NT2/D1 (cell line): ENCODE results near the gene MAS1.
"Not testable (repeated sequence)": the region's sequence is repeated elsewhere in the genome, so short reads cannot be mapped to it uniquely, and the experiment has no call there.

Experiments used
- DNase-seq: peaks from one replicate; pipeline ENCODE4 v3.0.0-alpha.2; 2011; ENCODE audit warnings: low read depth, low spot score
- H3K27me3 ChIP-seq: 2 replicates; pipeline ENCODE4 v1.6.0; 2011; ENCODE audit warnings: mild to moderate bottlenecking; ENCODE audit not compliant: insufficient read length, insufficient read depth
- H3K36me3 ChIP-seq: 2 replicates; pipeline ENCODE4 v1.6.1; 2011; ENCODE audit warnings: mild to moderate bottlenecking, low read length, mixed read lengths; ENCODE audit not compliant: insufficient read depth, insufficient read length
- H3K4me1 ChIP-seq: 2 replicates; pipeline ENCODE4 v1.5.1; 2011; ENCODE audit not compliant: insufficient read depth, insufficient read length
- H3K4me3 ChIP-seq: 2 replicates; pipeline ENCODE4 v1.5.1; 2011; ENCODE audit warnings: low read depth; ENCODE audit not compliant: insufficient read length
- H3K9ac ChIP-seq: 2 replicates; pipeline ENCODE4 v1.6.0; 2011; ENCODE audit warnings: low read depth; ENCODE audit not compliant: insufficient read length
- H3K9me3 ChIP-seq: 2 replicates; pipeline ENCODE4 v1.5.1; 2011; ENCODE audit warnings: mild to moderate bottlenecking, low read length; ENCODE audit not compliant: insufficient read depth
- SUZ12 ChIP-seq: IDR thresholded peaks from 2 replicates; pipeline ENCODE4 v1.6.1; 2011; ENCODE audit not compliant: insufficient read length, insufficient read depth; ENCODE audit errors: extremely low read depth
- YY1 ChIP-seq: IDR thresholded peaks from 2 replicates; pipeline ENCODE4 v1.6.1; 2011; ENCODE audit not compliant: insufficient read length, insufficient read depth
- ZNF274 ChIP-seq: IDR thresholded peaks from 2 replicates; pipeline ENCODE4 v1.6.1; 2011; ENCODE audit warnings: mild to moderate bottlenecking, low read depth, low read length

The MAS1 gene

DNA sequence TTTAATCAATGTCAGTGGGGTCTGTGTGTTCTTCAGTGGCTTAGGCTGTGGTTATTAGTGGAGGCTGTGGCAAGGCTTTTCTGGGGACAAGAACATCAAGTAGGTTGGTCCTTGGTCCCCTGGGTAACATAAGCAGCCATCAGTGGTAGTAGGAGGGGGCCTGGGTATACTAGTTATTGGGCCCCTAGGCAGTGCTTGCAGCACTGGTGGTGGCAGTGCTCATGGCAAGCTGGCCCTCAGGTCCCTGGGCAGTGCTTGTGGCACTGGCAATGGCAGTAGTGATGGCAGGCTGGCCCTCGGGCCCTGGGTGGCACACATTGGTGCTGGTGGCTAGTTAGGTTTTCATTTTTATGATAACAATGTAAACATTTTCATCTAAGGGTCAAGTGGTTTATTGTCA lies 32.5 kb upstream of the MAS1 start:
- Histone ChIP-seq H3K9ac (no peak overlapping the region), H3K27me3 (no peaks in the 10 kb centered on the region), H3K9me3 (no peaks in the 10 kb centered on the region), H3K36me3 (no peaks in the 10 kb centered on the region), H3K4me1 (no peaks in the 10 kb centered on the region), H3K4me3 (no peak overlapping the region)
- TF ChIP-seq SUZ12 (no peak), ZNF274 (no peak), YY1 (no peak)
- no peak for DNase-seq

DNA sequence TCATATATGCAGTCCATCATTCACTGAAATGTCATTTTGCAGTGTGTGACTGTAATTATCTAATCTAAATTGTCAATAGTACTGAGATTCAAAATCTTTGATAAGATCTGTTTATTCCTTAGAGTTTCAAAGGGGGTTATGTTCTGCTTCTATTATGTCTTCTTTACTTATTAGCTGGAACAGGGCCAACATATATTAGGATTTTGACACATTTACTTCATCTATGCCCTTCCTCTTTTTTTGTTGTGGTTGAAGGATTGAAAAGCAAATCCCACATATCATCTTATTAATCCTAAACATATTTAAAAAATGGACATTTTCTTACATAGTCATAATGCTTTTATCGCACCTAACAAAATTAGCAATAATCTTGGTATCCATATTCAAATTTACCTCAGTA lies 30.3 kb upstream of the MAS1 start:
- no peak for TF ChIP-seq ZNF274
- TF ChIP-seq SUZ12: no peak
- TF ChIP-seq YY1: no peak
- no peaks in the 10 kb centered on the region for H3K9me3 ChIP-seq
- no peaks in the 10 kb centered on the region for H3K4me1 ChIP-seq
- H3K9ac ChIP-seq: no peak overlapping the region
- H3K4me3 ChIP-seq: no peak overlapping the region
- no peaks in the 10 kb centered on the region for H3K27me3 ChIP-seq
- DNase-seq: no peak
- no peaks in the 10 kb centered on the region for H3K36me3 ChIP-seq

DNA sequence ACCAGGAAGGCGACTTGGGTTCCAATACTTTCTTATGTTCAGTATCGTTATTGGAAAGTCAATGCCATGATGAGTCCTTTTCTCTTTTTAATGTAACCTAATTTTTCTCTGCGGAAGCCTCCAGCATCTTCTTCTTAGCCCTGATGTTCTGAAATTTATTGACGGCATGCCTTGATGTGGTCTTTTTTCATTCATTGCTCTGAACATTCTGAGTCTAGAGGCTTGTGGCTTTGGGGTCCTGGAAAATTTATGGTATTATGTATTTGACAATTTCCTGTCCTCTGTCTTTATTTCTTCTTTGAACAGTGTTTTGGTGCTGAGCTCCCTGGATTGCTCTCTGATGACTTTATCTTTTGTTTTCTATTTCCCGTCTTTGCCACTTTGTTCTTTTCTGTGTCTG lies 28.7 kb upstream of the MAS1 start:
- H3K9me3 ChIP-seq: no peaks in the 10 kb centered on the region
- DNase-seq: no peak
- no peak overlapping the region for H3K4me3 ChIP-seq
- H3K27me3 ChIP-seq: no peaks in the 10 kb centered on the region
- no peaks in the 10 kb centered on the region for H3K36me3 ChIP-seq
- no peak overlapping the region for H3K9ac ChIP-seq
- TF ChIP-seq ZNF274 (no peak), YY1 (no peak), SUZ12 (no peak)
- no peaks in the 10 kb centered on the region for H3K4me1 ChIP-seq

DNA sequence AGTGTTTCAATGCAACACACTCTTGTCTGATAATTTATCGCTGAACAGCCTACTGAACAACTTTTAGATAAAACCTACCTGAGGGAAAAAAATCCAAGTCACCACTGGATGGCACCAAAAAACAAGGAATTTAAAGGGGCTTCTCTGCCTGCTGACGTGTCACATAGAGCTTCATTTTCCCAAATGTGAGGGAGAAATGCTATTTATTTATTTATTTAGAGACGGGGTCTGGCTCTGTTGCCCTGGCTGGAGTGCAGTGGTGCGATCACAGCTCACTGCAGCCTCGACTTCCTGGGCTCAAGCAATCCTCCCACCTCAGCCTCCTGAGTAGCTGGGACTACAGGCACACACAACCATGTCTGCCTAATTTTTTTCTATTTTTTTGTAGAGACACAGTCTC lies 27.4 kb upstream of the MAS1 start:
- not testable (repeated sequence) for H3K9ac ChIP-seq, H3K4me1 ChIP-seq, H3K9me3 ChIP-seq, H3K36me3 ChIP-seq, H3K4me3 ChIP-seq, H3K27me3 ChIP-seq
- peak; percentile 47 for DNase-seq

DNA sequence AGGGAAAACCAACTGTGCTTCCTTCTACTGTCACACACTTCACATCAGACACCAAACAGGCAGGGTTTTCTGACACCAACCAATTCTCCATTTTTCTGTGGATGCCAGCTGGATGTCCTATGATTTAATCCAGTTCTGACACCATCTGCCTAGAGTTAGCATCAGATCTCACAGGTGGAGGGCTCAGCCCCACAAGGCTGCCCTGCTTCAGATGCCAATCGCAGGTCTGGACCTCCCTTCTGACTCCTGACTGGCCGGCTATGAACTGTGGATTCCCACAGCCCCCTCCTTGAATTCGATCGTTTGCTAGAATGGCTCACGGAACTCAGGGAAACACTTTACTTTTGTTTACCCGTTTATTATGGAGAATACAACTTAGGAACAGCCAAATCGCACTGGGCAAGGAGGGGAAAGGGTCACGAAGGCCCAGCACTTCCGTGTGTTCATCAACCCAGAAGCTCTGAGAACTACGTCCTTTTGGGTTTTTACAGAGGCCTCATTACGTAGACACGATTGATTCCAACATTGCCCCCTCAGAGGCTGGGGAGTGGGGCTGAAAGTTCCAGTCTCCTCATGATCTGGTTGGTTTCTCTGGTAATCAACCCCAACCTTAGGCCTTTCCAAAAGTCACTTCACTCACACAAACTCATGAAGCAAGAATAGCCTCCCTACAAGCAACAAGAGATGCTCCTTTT lies 25.4 kb upstream of the MAS1 start:
- Histone ChIP-seq H3K9me3 (no peaks in the 10 kb centered on the region), H3K9ac (no peak overlapping the region), H3K4me3 (no peak overlapping the region), H3K36me3 (no peaks in the 10 kb centered on the region), H3K27me3 (no peaks in the 10 kb centered on the region), H3K4me1 (no peaks in the 10 kb centered on the region)
- DNase-seq: no peak
- no peak for TF ChIP-seq SUZ12

DNA sequence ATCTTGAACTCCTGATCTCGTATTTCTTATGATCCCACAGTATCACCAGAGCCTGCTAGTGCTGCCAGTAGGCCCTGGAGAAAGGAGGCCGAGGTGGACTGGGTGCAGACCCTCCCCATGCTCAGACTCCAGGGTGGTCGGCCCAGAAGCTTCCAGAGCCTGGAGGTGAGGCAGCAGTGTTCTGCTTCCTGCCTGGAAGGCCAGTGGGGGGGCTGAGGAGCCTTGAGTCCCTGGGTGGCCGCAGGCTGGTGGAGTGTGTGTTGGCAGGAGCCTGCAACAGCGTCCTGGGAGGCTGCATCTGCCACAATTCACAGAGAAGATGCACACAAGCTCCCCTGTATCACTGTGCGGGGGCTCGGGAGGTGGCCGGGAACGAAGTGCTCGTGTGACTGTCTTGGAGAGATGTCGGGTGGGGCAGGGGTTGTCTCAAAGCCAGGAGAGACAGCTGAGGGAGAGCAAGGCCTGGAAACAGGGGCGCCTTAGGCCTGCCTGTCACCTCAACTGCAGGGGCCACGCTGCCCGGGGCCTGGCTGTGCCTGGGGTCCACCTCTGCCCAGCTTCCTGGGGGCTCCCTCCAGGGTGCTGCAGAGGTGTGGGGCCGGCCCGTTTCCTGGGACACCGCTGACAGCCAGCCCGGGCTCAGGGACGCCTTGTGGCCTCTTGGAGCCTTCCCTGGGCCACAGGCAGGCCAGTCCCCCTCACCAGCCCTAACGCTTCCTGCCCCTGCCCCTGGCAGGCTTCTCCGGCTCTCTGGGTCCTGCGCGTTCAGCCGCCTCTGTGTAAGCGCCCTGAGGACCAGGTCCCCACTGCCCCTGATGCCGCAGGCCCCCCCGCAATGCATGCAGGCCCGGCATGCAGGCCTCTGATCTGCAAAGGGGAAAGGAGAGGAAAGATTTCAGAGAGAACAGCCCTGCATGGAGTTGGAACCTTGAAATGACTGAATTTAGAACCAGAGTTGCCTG lies 24.2 kb upstream of the MAS1 start:
- Histone ChIP-seq H3K4me1 (no peaks in the 10 kb centered on the region), H3K9ac (no peak overlapping the region), H3K36me3 (no peaks in the 10 kb centered on the region), H3K9me3 (no peaks in the 10 kb centered on the region), H3K27me3 (no peaks in the 10 kb centered on the region), H3K4me3 (no peak overlapping the region)
- TF ChIP-seq SUZ12: no peak
- TF ChIP-seq ZNF274: no peak
- no peak for TF ChIP-seq YY1
- DNase-seq: no peak

DNA sequence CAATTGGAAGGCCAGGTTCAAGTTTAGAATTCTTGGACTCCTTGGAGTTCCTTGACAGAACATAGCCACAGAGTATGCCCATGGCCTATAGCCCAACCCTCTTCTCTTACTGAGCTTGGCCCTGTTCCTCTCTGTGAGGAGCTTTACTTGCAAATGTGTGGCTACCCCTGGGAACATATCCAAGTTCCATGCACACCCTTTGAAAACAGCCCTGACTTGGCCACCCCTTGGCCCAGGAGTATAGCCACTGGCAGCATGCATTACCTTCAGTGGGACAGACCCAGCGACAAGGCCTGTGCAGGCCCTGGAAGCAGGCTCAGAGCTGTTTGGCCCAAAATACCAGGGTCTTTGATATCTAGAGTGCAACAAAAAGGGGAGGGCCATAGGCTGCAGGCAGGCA lies 19.5 kb upstream of the MAS1 start:
- Histone ChIP-seq H3K9ac (no peak overlapping the region), H3K27me3 (no peaks in the 10 kb centered on the region), H3K9me3 (no peaks in the 10 kb centered on the region), H3K4me1 (peaks cover 3% of the 10 kb centered on the region), H3K36me3 (no peaks in the 10 kb centered on the region), H3K4me3 (no peak overlapping the region)
- DNase-seq: no peak
- no peak for TF ChIP-seq ZNF274
- no peak for TF ChIP-seq YY1
- TF ChIP-seq SUZ12: no peak
